Activated T-helper 17 cell treated with anti-CD3 and anti-CD28 coated beads, Interleukin-2, amount 50 U/mL, for 72 hours (primary cell): Measurements from ENCODE around the gene SHC4. TPM values are rescaled to one million over a fixed set of nuclear protein-coding genes. Genes with fewer than 3 reads are reported as not detected.
"Not testable (repeated sequence)": the region's sequence is repeated elsewhere in the genome, so short reads cannot be mapped to it uniquely, and the experiment has no call there.

Experiments used
- ATAC-seq: fragments of 150-1000 bp; cut with Tn5 transposase; replicated peaks from 2 replicates; pipeline ENCODE4 v1.10.0; 2021; ENCODE audit warnings: mild to moderate bottlenecking, moderate library complexity
- H3K27ac Mint-ChIP-seq: one replicate; pipeline ENCODE4 v1.8.0; 2022; ENCODE audit warnings: mixed read lengths
- H3K27me3 Mint-ChIP-seq: one replicate; pipeline ENCODE4 v1.8.0; 2022; ENCODE audit warnings: mixed read lengths
- H3K36me3 Mint-ChIP-seq: one replicate; pipeline ENCODE4 v1.8.0; 2022; ENCODE audit warnings: low read depth, mild to moderate bottlenecking, mixed read lengths
- H3K4me1 Mint-ChIP-seq: one replicate; pipeline ENCODE4 v1.8.0; 2022; ENCODE audit warnings: mixed read lengths
- H3K4me3 Mint-ChIP-seq: one replicate; pipeline ENCODE4 v1.8.0; 2022; ENCODE audit warnings: mild to moderate bottlenecking, mixed read lengths
- H3K9me3 Mint-ChIP-seq: one replicate; pipeline ENCODE4 v1.8.0; 2022; ENCODE audit warnings: mixed read lengths
- total RNA-seq, 2 donors: library from RNA; stranded (reverse); gene quantifications; one replicate each; pipeline ENCODE4 v1.2.3, GENCODE V29; 2022

The SHC4 gene
- total RNA-seq, 2 donors from 2014 or later: 1.0 TPM

- H3K27me3 Mint-ChIP-seq: no peaks in the 10 kb centered on the region
- H3K9me3 Mint-ChIP-seq: no peaks in the 10 kb centered on the region
- peaks cover 42% of the 10 kb centered on the region for H3K36me3 Mint-ChIP-seq
- no peak for ATAC-seq
- H3K4me1 Mint-ChIP-seq: peaks cover 31% of the 10 kb centered on the region
- no peak overlapping the region for H3K27ac Mint-ChIP-seq
- no peak overlapping the region for H3K4me3 Mint-ChIP-seq
These were observed 158.1 kb downstream of the SHC4 start for GRCh38 chr15:48805591-48805990.

- Mint-ChIP-seq H3K9me3 (no peaks in the 10 kb centered on the region), H3K27me3 (no peaks in the 10 kb centered on the region), H3K27ac (no peak overlapping the region), H3K4me3 (no peak overlapping the region), H3K4me1 (peaks cover 22% of the 10 kb centered on the region), H3K36me3 (peaks cover 37% of the 10 kb centered on the region)
- no peak for ATAC-seq
These were observed 159.8 kb downstream of the SHC4 start for GRCh38 chr15:48803877-48804276.

- peaks cover 21% of the 10 kb centered on the region for H3K4me1 Mint-ChIP-seq
- H3K9me3 Mint-ChIP-seq: no peaks in the 10 kb centered on the region
- peak; percentile 98 for ATAC-seq
- H3K4me3 Mint-ChIP-seq: no peak overlapping the region
- H3K27me3 Mint-ChIP-seq: no peaks in the 10 kb centered on the region
- H3K36me3 Mint-ChIP-seq: peaks cover 40% of the 10 kb centered on the region
- no peak overlapping the region for H3K27ac Mint-ChIP-seq
These were observed 160.9 kb downstream of the SHC4 start for GRCh38 chr15:48802867-48803266.

- Mint-ChIP-seq H3K27ac (no peak overlapping the region), H3K4me1 (peaks cover 21% of the 10 kb centered on the region), H3K36me3 (peaks cover 46% of the 10 kb centered on the region), H3K27me3 (no peaks in the 10 kb centered on the region), H3K9me3 (no peaks in the 10 kb centered on the region), H3K4me3 (no peak overlapping the region)
- ATAC-seq: peak; percentile 71
These were observed 161.5 kb downstream of the SHC4 start for GRCh38 chr15:48802257-48802656.

- H3K4me1 Mint-ChIP-seq: peaks cover 12% of the 10 kb centered on the region
- peaks cover 59% of the 10 kb centered on the region for H3K36me3 Mint-ChIP-seq
- no peak overlapping the region for H3K27ac Mint-ChIP-seq
- no peak for ATAC-seq
- no peaks in the 10 kb centered on the region for H3K27me3 Mint-ChIP-seq
- no peaks in the 10 kb centered on the region for H3K9me3 Mint-ChIP-seq
- no peak overlapping the region for H3K4me3 Mint-ChIP-seq
These were observed 162.8 kb downstream of the SHC4 start for GRCh38 chr15:48800811-48801455.

GRCh38 chr15:48800245-48800644 lies 163.5 kb downstream of the SHC4 start:
- Mint-ChIP-seq H3K4me1 (peaks cover 12% of the 10 kb centered on the region), H3K36me3 (peaks cover 58% of the 10 kb centered on the region), H3K27me3 (no peaks in the 10 kb centered on the region), H3K27ac (no peak overlapping the region), H3K4me3 (no peak overlapping the region), H3K9me3 (no peaks in the 10 kb centered on the region)
- ATAC-seq: no peak

- Mint-ChIP-seq H3K27ac (no peak overlapping the region), H3K4me1 (peaks cover 14% of the 10 kb centered on the region), H3K4me3 (no peak overlapping the region), H3K36me3 (peaks cover 55% of the 10 kb centered on the region), H3K9me3 (no peaks in the 10 kb centered on the region), H3K27me3 (no peaks in the 10 kb centered on the region)
- no peak for ATAC-seq
These were observed 165.4 kb downstream of the SHC4 start for GRCh38 chr15:48798319-48798718.

GRCh38 chr15:48796930-48797329 lies 166.8 kb downstream of the SHC4 start:
- peaks cover 5% of the 10 kb centered on the region for H3K4me1 Mint-ChIP-seq
- H3K4me3 Mint-ChIP-seq: peak overlapping the region; percentile 11
- ATAC-seq: peak; percentile 74
- peaks cover 57% of the 10 kb centered on the region for H3K36me3 Mint-ChIP-seq
- H3K27ac Mint-ChIP-seq: no peak overlapping the region
- H3K9me3 Mint-ChIP-seq: no peaks in the 10 kb centered on the region
- H3K27me3 Mint-ChIP-seq: no peaks in the 10 kb centered on the region

- Mint-ChIP-seq H3K9me3 (no peaks in the 10 kb centered on the region), H3K4me1 (peaks cover 5% of the 10 kb centered on the region), H3K27ac (no peak overlapping the region), H3K27me3 (no peaks in the 10 kb centered on the region), H3K36me3 (peaks cover 59% of the 10 kb centered on the region), H3K4me3 (peak overlapping the region; percentile 11)
- no peak for ATAC-seq
These were observed 167.2 kb downstream of the SHC4 start for GRCh38 chr15:48796521-48796920.

GRCh38 chr15:48795901-48796300 lies 167.8 kb downstream of the SHC4 start:
- Mint-ChIP-seq H3K9me3 (no peaks in the 10 kb centered on the region), H3K27me3 (no peaks in the 10 kb centered on the region), H3K36me3 (peaks cover 61% of the 10 kb centered on the region), H3K27ac (no peak overlapping the region), H3K4me3 (no peak overlapping the region), H3K4me1 (peaks cover 5% of the 10 kb centered on the region)
- no peak for ATAC-seq

GRCh38 chr15:48794697-48795134 lies 169.0 kb downstream of the SHC4 start:
- H3K4me1 Mint-ChIP-seq: peaks cover 5% of the 10 kb centered on the region
- H3K36me3 Mint-ChIP-seq: peaks cover 73% of the 10 kb centered on the region
- H3K27me3 Mint-ChIP-seq: no peaks in the 10 kb centered on the region
- ATAC-seq: no peak
- H3K4me3 Mint-ChIP-seq: no peak overlapping the region
- H3K9me3 Mint-ChIP-seq: no peaks in the 10 kb centered on the region
- H3K27ac Mint-ChIP-seq: peak overlapping the region; percentile 48

- Mint-ChIP-seq H3K27me3 (no peaks in the 10 kb centered on the region), H3K4me3 (no peak overlapping the region), H3K9me3 (no peaks in the 10 kb centered on the region), H3K36me3 (peaks cover 88% of the 10 kb centered on the region), H3K27ac (no peak overlapping the region), H3K4me1 (peaks cover 5% of the 10 kb centered on the region)
- no peak for ATAC-seq
These were observed 171.3 kb downstream of the SHC4 start for GRCh38 chr15:48792408-48792807.

- not testable (repeated sequence) for ATAC-seq, H3K9me3 Mint-ChIP-seq, H3K27me3 Mint-ChIP-seq, H3K27ac Mint-ChIP-seq, H3K4me1 Mint-ChIP-seq, H3K4me3 Mint-ChIP-seq
- H3K36me3 Mint-ChIP-seq: peaks cover 86% of the 10 kb centered on the region
These were observed 173.1 kb downstream of the SHC4 start for GRCh38 chr15:48790466-48791115.

GRCh38 chr15:48785712-48786111 lies 178.0 kb downstream of the SHC4 start:
- Mint-ChIP-seq H3K36me3 (peaks cover 98% of the 10 kb centered on the region), H3K4me3 (no peak overlapping the region), H3K27ac (no peak overlapping the region), H3K9me3 (no peaks in the 10 kb centered on the region), H3K27me3 (no peaks in the 10 kb centered on the region), H3K4me1 (no peaks in the 10 kb centered on the region)
- ATAC-seq: no peak

- ATAC-seq: no peak
- Mint-ChIP-seq H3K4me3 (no peak overlapping the region), H3K9me3 (no peaks in the 10 kb centered on the region), H3K27ac (no peak overlapping the region), H3K4me1 (no peaks in the 10 kb centered on the region), H3K27me3 (no peaks in the 10 kb centered on the region), H3K36me3 (peaks cover 98% of the 10 kb centered on the region)
These were observed 178.5 kb downstream of the SHC4 start for GRCh38 chr15:48785195-48785594.
